ENCODE data around the gene COPB1.

COPB1 gene

GRCh38 chr11:14411818-14412217, 87.8 kb downstream of the COPB1 start:
- no peak for DNase-seq (ENCODE audit: extremely low spot score)
- TF ChIP-seq, protein P1, sequence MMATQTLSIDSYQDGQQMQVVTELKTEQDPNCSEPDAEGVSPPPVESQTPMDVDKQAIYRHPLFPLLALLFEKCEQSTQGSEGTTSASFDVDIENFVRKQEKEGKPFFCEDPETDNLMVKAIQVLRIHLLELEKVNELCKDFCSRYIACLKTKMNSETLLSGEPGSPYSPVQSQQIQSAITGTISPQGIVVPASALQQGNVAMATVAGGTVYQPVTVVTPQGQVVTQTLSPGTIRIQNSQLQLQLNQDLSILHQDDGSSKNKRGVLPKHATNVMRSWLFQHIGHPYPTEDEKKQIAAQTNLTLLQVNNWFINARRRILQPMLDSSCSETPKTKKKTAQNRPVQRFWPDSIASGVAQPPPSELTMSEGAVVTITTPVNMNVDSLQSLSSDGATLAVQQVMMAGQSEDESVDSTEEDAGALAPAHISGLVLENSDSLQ (IDR thresholded peaks at IDR 0.05), result no peak
- TF ChIP-seq CTBP1 (IDR thresholded peaks at IDR 0.05; ENCODE audit: borderline replicate concordance) (no peak), L3MBTL2 (conservative IDR thresholded peaks at IDR 0.05) (no peak), LEF1 (IDR thresholded peaks at IDR 0.05; ENCODE audit: borderline replicate concordance) (no peak), SUZ12 (IDR thresholded peaks at IDR 0.05) (no peak), FOXM1 (IDR thresholded peaks at IDR 0.05; ENCODE audit: borderline replicate concordance) (no peak), SP1 (IDR thresholded peaks at IDR 0.05) (no peak), TARDBP (IDR thresholded peaks at IDR 0.05) (no peak), FOXK2 (IDR thresholded peaks at IDR 0.05) (no peak), HDGF (IDR thresholded peaks at IDR 0.05; ENCODE audit: borderline replicate concordance) (no peak), ZNF384 (IDR thresholded peaks at IDR 0.05) (no peak), FOXA1 (IDR thresholded peaks at IDR 0.05) (no peak), BHLHE40 (IDR thresholded peaks at IDR 0.05; ENCODE audit: borderline replicate concordance) (no peak), ELF4 (IDR thresholded peaks at IDR 0.05) (no peak), NFRKB (IDR thresholded peaks at IDR 0.05) (no peak), ARNT (IDR thresholded peaks at IDR 0.05) (no peak)
- CTCF ChIA-PET, result no interaction called here
- POLR2A ChIA-PET, result no interaction called here

- TF ChIP-seq FOXK2 (IDR thresholded peaks at IDR 0.05) (no peak), ELF4 (IDR thresholded peaks at IDR 0.05) (no peak), NFRKB (IDR thresholded peaks at IDR 0.05) (no peak), HDGF (IDR thresholded peaks at IDR 0.05; ENCODE audit: borderline replicate concordance) (no peak), CTBP1 (IDR thresholded peaks at IDR 0.05; ENCODE audit: borderline replicate concordance) (no peak), FOXA1 (IDR thresholded peaks at IDR 0.05) (no peak), BHLHE40 (IDR thresholded peaks at IDR 0.05; ENCODE audit: borderline replicate concordance) (no peak), ZNF384 (IDR thresholded peaks at IDR 0.05) (no peak), FOXM1 (IDR thresholded peaks at IDR 0.05; ENCODE audit: borderline replicate concordance) (no peak), L3MBTL2 (conservative IDR thresholded peaks at IDR 0.05) (no peak), ARNT (IDR thresholded peaks at IDR 0.05) (no peak), LEF1 (IDR thresholded peaks at IDR 0.05; ENCODE audit: borderline replicate concordance) (no peak), SUZ12 (IDR thresholded peaks at IDR 0.05) (no peak)
- TF ChIP-seq, protein P1 (IDR thresholded peaks at IDR 0.05), result no peak
- CTCF ChIA-PET, result no interaction called here
- DNase-seq (ENCODE audit: extremely low spot score), result no peak
- POLR2A ChIA-PET, result no interaction called here
These were observed 89.7 kb downstream of the COPB1 start for GRCh38 chr11:14409891-14410290.

DNA sequence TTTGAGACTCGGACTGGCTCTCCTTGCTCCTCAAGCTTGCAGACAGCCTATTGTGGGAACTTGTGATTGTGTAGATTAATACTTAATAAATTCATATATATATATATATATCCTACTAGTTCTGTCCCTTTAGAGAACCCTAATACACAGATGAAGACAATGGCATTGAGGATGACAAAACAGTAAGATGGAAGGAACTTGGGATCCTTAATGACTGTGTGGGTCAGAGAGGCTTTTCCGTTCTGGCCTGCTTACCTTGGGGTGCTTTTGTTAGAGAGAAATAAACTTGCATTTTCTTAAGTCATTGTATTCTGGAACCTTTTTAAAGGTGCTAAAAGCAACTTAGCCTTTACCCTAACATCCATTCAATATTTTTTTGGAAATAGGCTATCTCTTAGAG, 91.0 kb downstream of the COPB1 start:
- TF ChIP-seq TARDBP (IDR thresholded peaks at IDR 0.05) (no peak), FOXM1 (IDR thresholded peaks at IDR 0.05; ENCODE audit: borderline replicate concordance) (no peak), BHLHE40 (IDR thresholded peaks at IDR 0.05; ENCODE audit: borderline replicate concordance) (no peak), CTBP1 (IDR thresholded peaks at IDR 0.05; ENCODE audit: borderline replicate concordance) (no peak), HDGF (IDR thresholded peaks at IDR 0.05; ENCODE audit: borderline replicate concordance) (no peak), ARNT (IDR thresholded peaks at IDR 0.05) (no peak), ELF4 (IDR thresholded peaks at IDR 0.05) (no peak), L3MBTL2 (conservative IDR thresholded peaks at IDR 0.05) (no peak), SP1 (IDR thresholded peaks at IDR 0.05) (no peak)
- TF ChIP-seq, protein P1 (IDR thresholded peaks at IDR 0.05), result no peak
- DNase-seq (ENCODE audit: extremely low spot score), result no peak
- POLR2A ChIA-PET, result no interaction called here
- CTCF ChIA-PET, result interaction anchor here (1.3 kb wide), 1 partner anchor 108 kb away, joined by 3 read pairs; no protein-coding TSS in a partner anchor

Data from HEK293T (cell line).